ENCODE results near the gene PTBP1. TPM values are rescaled to one million over a fixed set of nuclear protein-coding genes. Genes with fewer than 3 reads are reported as not detected.

PTBP1 gene
- total RNA-seq, 2 donors from 2014 or later, result 284 to 457 TPM

DNA sequence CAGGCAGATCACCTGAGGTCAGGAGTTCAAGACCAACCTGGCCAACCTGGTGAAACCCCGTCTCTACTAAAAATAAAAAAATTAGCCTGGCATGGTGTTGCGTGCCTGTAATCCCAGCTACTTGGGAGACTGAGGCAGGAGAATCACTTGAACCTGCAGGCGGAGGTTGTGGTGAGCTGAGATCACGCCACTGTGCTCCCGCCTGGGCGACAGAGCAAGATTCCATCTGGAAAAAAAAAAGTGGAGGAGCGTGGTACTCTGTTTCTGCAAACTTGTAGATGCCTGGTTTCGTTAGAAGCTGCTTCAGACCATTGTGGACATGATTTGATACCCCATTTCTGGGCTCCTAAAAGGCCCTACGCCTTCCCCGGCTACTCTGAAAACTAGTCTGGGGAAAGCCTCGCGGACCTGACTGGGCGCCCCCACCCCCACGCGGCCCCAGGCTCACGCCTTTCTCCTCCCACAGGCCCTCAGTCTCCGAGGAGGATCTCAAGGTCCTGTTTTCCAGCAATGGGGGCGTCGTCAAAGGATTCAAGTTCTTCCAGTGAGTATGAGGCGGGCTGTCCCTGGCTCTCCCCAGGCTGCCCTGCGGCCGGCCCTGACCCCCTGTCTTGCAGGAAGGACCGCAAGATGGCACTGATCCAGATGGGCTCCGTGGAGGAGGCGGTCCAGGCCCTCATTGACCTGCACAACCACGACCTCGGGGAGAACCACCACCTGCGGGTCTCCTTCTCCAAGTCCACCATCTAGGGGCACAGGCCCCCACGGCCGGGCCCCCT, 13.0 kb downstream of the PTBP1 start:
- no peak for DNase-seq
- peaks cover 57% of the 10 kb centered on the region for H3K36me3 ChIP-seq
- intact Hi-C loops (cut with DNase I), result no loop called here
- H3K27ac ChIP-seq, result no peak overlapping the region
- no peaks in the 10 kb centered on the region for H3K27me3 ChIP-seq
- no peak for TF ChIP-seq CTCF (IDR thresholded peaks at IDR 0.05)
- no peak overlapping the region for H3K9ac ChIP-seq (ENCODE audit: low read depth in 2 of 2, low read length in 2 of 2)
- H3K4me3 ChIP-seq, result no peak overlapping the region
- no peaks in the 10 kb centered on the region for H3K9me3 ChIP-seq
- H3K4me1 ChIP-seq, result no peaks in the 10 kb centered on the region

DNA sequence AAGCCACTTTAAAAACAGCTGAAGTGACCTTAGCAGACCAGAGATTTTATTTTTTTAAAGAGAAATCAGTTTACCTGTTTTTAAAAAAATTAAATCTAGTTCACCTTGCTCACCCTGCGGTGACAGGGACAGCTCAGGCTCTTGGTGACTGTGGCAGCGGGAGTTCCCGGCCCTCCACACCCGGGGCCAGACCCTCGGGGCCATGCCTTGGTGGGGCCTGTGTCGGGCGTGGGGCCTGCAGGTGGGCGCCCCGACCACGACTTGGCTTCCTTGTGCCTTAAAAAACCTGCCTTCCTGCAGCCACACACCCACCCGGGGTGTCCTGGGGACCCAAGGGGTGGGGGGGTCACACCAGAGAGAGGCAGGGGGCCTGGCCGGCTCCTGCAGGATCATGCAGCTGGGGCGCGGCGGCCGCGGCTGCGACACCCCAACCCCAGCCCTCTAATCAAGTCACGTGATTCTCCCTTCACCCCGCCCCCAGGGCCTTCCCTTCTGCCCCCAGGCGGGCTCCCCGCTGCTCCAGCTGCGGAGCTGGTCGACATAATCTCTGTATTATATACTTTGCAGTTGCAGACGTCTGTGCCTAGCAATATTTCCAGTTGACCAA, 13.7 kb downstream of the PTBP1 start:
- H3K27ac ChIP-seq, result no peak overlapping the region
- intact Hi-C loops (cut with DNase I), result no loop called here
- no peaks in the 10 kb centered on the region for H3K9me3 ChIP-seq
- H3K9ac ChIP-seq (ENCODE audit: low read depth in 2 of 2, low read length in 2 of 2), result no peak overlapping the region
- no peak overlapping the region for H3K4me3 ChIP-seq
- H3K4me1 ChIP-seq, result no peaks in the 10 kb centered on the region
- H3K27me3 ChIP-seq, result no peaks in the 10 kb centered on the region
- no peak for DNase-seq
- TF ChIP-seq CTCF (IDR thresholded peaks at IDR 0.05), result no peak
- H3K36me3 ChIP-seq, result peaks cover 50% of the 10 kb centered on the region

DNA sequence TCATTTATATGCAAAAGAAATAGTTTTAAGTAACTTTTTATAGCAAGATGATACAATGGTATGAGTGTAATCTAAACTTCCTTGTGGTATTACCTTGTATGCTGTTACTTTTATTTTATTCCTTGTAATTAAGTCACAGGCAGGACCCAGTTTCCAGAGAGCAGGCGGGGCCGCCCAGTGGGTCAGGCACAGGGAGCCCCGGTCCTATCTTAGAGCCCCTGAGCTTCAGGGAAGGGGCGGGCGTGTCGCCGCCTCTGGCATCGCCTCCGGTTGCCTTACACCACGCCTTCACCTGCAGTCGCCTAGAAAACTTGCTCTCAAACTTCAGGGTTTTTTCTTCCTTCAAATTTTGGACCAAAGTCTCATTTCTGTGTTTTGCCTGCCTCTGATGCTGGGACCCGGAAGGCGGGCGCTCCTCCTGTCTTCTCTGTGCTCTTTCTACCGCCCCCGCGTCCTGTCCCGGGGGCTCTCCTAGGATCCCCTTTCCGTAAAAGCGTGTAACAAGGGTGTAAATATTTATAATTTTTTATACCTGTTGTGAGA, 14.3 kb downstream of the PTBP1 start:
- H3K9me3 ChIP-seq, result no peaks in the 10 kb centered on the region
- no peaks in the 10 kb centered on the region for H3K4me1 ChIP-seq
- no peak overlapping the region for H3K27ac ChIP-seq
- no peak overlapping the region for H3K9ac ChIP-seq (ENCODE audit: low read depth in 2 of 2, low read length in 2 of 2)
- DNase-seq, result no peak
- no peak overlapping the region for H3K4me3 ChIP-seq
- intact Hi-C loops (cut with DNase I), result no loop called here
- H3K27me3 ChIP-seq, result no peaks in the 10 kb centered on the region
- no peak for TF ChIP-seq CTCF (IDR thresholded peaks at IDR 0.05)
- H3K36me3 ChIP-seq, result peaks cover 44% of the 10 kb centered on the region

GRCh38 chr19:812049-812746, 14.9 kb downstream of the PTBP1 start:
- intact Hi-C loops (cut with DNase I), result no loop called here
- no peak overlapping the region for H3K4me3 ChIP-seq
- no peak overlapping the region for H3K9ac ChIP-seq (ENCODE audit: low read depth in 2 of 2, low read length in 2 of 2)
- H3K27me3 ChIP-seq, result no peaks in the 10 kb centered on the region
- no peaks in the 10 kb centered on the region for H3K9me3 ChIP-seq
- H3K36me3 ChIP-seq, result peaks cover 38% of the 10 kb centered on the region
- H3K4me1 ChIP-seq, result no peaks in the 10 kb centered on the region
- no peak for DNase-seq
- no peak for TF ChIP-seq CTCF (IDR thresholded peaks at IDR 0.05)
- no peak overlapping the region for H3K27ac ChIP-seq

DNA sequence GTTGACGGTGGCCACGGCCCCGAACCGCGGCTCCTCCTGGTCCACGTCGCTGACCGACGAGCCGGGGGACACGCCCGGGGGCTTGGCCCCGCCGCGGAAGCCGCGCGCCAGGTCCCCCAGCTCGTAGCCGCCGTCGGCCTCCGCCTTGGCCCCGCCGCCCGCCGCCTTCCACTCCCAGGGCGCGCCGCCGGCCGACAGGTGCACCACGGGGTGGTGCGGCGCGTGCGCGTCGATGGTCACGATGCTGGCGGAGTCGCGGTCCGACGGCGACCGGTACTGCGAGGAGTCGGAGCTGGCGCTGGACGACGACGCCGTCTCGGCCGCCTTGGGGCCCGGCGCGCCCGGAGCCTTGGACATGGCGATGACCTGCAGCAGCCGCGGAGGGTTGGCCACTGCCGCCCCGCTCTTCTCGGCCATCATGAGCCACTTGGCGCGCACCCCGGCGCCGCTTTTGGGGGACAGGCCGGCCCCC, 15.5 kb downstream of the PTBP1 start:
- peaks cover 35% of the 10 kb centered on the region for H3K36me3 ChIP-seq

More for the DNA sequence above, 15.5 kb downstream of the PTBP1 start:
- no peak for TF ChIP-seq CTCF (IDR thresholded peaks at IDR 0.05)
- no peak overlapping the region for H3K27ac ChIP-seq
- no peaks in the 10 kb centered on the region for H3K27me3 ChIP-seq
- H3K4me1 ChIP-seq, result no peaks in the 10 kb centered on the region
- intact Hi-C loops (cut with DNase I), result no loop called here
- DNase-seq, result no peak
- H3K9me3 ChIP-seq, result no peaks in the 10 kb centered on the region
- no peak overlapping the region for H3K9ac ChIP-seq (ENCODE audit: low read depth in 2 of 2, low read length in 2 of 2)
- H3K4me3 ChIP-seq, result no peak overlapping the region

All from colonic mucosa (tissue), 4 donors.